Natural killer cell (primary cell): Measurements from ENCODE around the gene ADAM10. TPM values are rescaled to one million over a fixed set of nuclear protein-coding genes. Genes with fewer than 3 reads are reported as not detected.

Source experiments
- ATAC-seq, 3 donors: fragments of 150-1000 bp in 2 of 3; fragments of 200-7000 bp in 1 of 3; cut with Tn5 transposase; 1 replicate in 1 of 3; 2 replicates in 2 of 3; pipeline ENCODE4 v1.10.0; 2021; ENCODE audit warnings: mild to moderate bottlenecking in 2 of 3, moderate library complexity in 2 of 3
- DNase-seq, 2 donors: peaks; one replicate each; pipeline versions ENCODE4 v3.0.0 to v3.0.0-alpha.2; 2013 to 2021; ENCODE audit warnings: mixed read lengths in 1 of 2
- H3K27ac ChIP-seq: one replicate; pipeline ENCODE4 v1.5.1; 2013; ENCODE audit warnings: mild to moderate bottlenecking, low read length
- H3K27me3 ChIP-seq: one replicate; pipeline ENCODE4 v1.6.1; 2013; ENCODE audit warnings: low read length; ENCODE audit not compliant: control insufficient read depth, insufficient read depth
- H3K36me3 ChIP-seq: one replicate; pipeline ENCODE4 v1.6.1; 2013; ENCODE audit warnings: low read length; ENCODE audit not compliant: control insufficient read depth, insufficient read depth
- H3K4me1 ChIP-seq: one replicate; pipeline ENCODE4 v1.6.1; 2013; ENCODE audit warnings: low read length; ENCODE audit not compliant: control insufficient read depth, insufficient read depth
- H3K4me3 ChIP-seq: one replicate; pipeline ENCODE4 v1.5.1; 2013; ENCODE audit warnings: low read length
- H3K9me3 ChIP-seq: one replicate; pipeline ENCODE4 v1.6.1; 2013; ENCODE audit warnings: low read length; ENCODE audit not compliant: control insufficient read depth, insufficient read depth
- H3K27ac Mint-ChIP-seq, 2 donors: one replicate each; pipeline ENCODE4 v1.8.0; 2022; ENCODE audit warnings: mild to moderate bottlenecking in 2 of 2, mixed read lengths in 2 of 2, moderate library complexity in 1 of 2
- H3K27me3 Mint-ChIP-seq, 2 donors: one replicate each; pipeline ENCODE4 v1.8.0; 2022; ENCODE audit warnings: low read depth in 2 of 2, mixed read lengths in 2 of 2
- H3K36me3 Mint-ChIP-seq: one replicate; pipeline ENCODE4 v1.8.0; 2022; ENCODE audit warnings: mixed read lengths
- H3K4me1 Mint-ChIP-seq, 2 donors: one replicate each; pipeline ENCODE4 v1.8.0; 2022; ENCODE audit warnings: mixed read lengths in 2 of 2
- H3K4me3 Mint-ChIP-seq: one replicate; pipeline ENCODE4 v1.8.0; 2022; ENCODE audit warnings: mild to moderate bottlenecking, moderate library complexity, mixed read lengths
- H3K9me3 Mint-ChIP-seq, 2 donors: one replicate each; pipeline ENCODE4 v1.8.0; 2022; ENCODE audit warnings: mixed read lengths in 2 of 2
- WGBS: methylation state at CpG from one replicate; pipeline ENCODE4 v1.1.7; 2013; ENCODE audit warnings: missing lambda C conversion rate; ENCODE audit not compliant: insufficient coverage; 5-methylcytosine and 5-hydroxymethylcytosine counted together
- intact Hi-C: fragments of 100-400 bp; cut with micrococcal nuclease; formaldehyde crosslinking; loops from one replicate; pipeline ENCODE4 v1.14.2; 2022
- total RNA-seq, 4 donors: library from RNA; stranded (reverse); fragments of 120-200 nt in 1 of 4; gene quantifications; one replicate each; pipeline versions ENCODE4 v1.2.3 to v1.2.4, GENCODE V29; 2013 to 2022
- TF ChIP-seq, protein P1 (sequence below): fragments of 200-600 bp; IDR thresholded peaks from one replicate; pipeline ENCODE4 v1.8.0; 2022; ENCODE audit warnings: antibody characterized with exemption

The ADAM10 gene
- total RNA-seq, 3 donors from 2014 or later (not counting 1 experiment from before 2014, with no cell fraction given): 223 to 297 (median 259) TPM

- no peak overlapping the region for H3K4me3 Mint-ChIP-seq
- Histone ChIP-seq H3K27ac (no peak overlapping the region), H3K36me3 (no peaks in the 10 kb centered on the region), H3K4me3 (no peak overlapping the region), H3K27me3 (no peaks in the 10 kb centered on the region), H3K9me3 (no peaks in the 10 kb centered on the region), H3K4me1 (peaks cover 2% of the 10 kb centered on the region)
- intact Hi-C loops: no loop called here
- TF ChIP-seq, protein P1, sequence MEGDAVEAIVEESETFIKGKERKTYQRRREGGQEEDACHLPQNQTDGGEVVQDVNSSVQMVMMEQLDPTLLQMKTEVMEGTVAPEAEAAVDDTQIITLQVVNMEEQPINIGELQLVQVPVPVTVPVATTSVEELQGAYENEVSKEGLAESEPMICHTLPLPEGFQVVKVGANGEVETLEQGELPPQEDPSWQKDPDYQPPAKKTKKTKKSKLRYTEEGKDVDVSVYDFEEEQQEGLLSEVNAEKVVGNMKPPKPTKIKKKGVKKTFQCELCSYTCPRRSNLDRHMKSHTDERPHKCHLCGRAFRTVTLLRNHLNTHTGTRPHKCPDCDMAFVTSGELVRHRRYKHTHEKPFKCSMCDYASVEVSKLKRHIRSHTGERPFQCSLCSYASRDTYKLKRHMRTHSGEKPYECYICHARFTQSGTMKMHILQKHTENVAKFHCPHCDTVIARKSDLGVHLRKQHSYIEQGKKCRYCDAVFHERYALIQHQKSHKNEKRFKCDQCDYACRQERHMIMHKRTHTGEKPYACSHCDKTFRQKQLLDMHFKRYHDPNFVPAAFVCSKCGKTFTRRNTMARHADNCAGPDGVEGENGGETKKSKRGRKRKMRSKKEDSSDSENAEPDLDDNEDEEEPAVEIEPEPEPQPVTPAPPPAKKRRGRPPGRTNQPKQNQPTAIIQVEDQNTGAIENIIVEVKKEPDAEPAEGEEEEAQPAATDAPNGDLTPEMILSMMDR: no peak
- no peaks in the 10 kb centered on the region for H3K36me3 Mint-ChIP-seq
- no peaks in the 10 kb centered on the region for H3K9me3 Mint-ChIP-seq
- no peak for ATAC-seq
- peak overlapping the region in 1 of 2 donors; percentile 1 for H3K27ac Mint-ChIP-seq
- no peak for DNase-seq
- peaks cover 27 to 36% of the 10 kb centered on the region in 2 donors for H3K4me1 Mint-ChIP-seq
- H3K27me3 Mint-ChIP-seq: no peaks in the 10 kb centered on the region
- WGBS: 81% methylated on average over 6 of the region's 6 CpGs
Measured at GRCh38 chr15:58793862-58794261, 44.4 kb upstream of the ADAM10 start.

GRCh38 chr15:58788056-58788710, 38.7 kb upstream of the ADAM10 start:
- Mint-ChIP-seq H3K4me3 (no peak overlapping the region), H3K9me3 (no peaks in the 10 kb centered on the region), H3K4me1 (peaks cover 0 to 11% of the 10 kb centered on the region in 2 donors), H3K27me3 (no peaks in the 10 kb centered on the region), H3K27ac (no peak overlapping the region), H3K36me3 (no peaks in the 10 kb centered on the region)
- intact Hi-C loops: no loop called here
- no peak for ATAC-seq
- H3K4me3 ChIP-seq: no peak overlapping the region
- WGBS: 97% methylated on average over 2 of the region's 3 CpGs
- no peaks in the 10 kb centered on the region for H3K4me1 ChIP-seq
- no peaks in the 10 kb centered on the region for H3K9me3 ChIP-seq
- no peaks in the 10 kb centered on the region for H3K36me3 ChIP-seq
- no peak overlapping the region for H3K27ac ChIP-seq
- TF ChIP-seq, protein P1: no peak
- DNase-seq: no peak
- H3K27me3 ChIP-seq: no peaks in the 10 kb centered on the region

DNA sequence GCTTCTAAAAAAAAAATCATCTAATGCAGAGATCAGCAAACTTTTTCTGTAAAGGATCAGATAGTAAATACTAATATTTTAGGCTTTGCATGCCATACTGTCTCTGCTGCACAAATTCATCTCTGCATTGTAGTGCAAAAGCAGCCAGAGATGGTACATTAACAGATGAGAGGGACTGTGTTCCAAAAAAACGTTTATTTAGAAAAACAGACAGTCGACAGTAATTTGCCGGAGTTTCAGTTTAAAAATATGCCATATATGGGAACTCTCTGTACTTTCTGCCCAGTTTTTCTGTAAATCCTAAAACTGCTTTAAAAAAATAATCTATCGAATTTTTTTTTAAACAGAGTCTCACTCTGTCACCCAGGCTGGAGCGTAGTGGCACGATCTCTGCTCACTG, 35.8 kb upstream of the ADAM10 start:
- no peak for ATAC-seq
- no peak overlapping the region for H3K27ac ChIP-seq
- no peaks in the 10 kb centered on the region for H3K9me3 ChIP-seq
- 96% methylated on average over 6 of the region's 6 CpGs for WGBS
- intact Hi-C loops: no loop called here
- H3K9me3 Mint-ChIP-seq: no peaks in the 10 kb centered on the region
- H3K27me3 ChIP-seq: no peaks in the 10 kb centered on the region
- no peak overlapping the region for H3K4me3 ChIP-seq
- TF ChIP-seq, protein P1: no peak
- no peaks in the 10 kb centered on the region for H3K36me3 ChIP-seq
- no peak overlapping the region for H3K27ac Mint-ChIP-seq
- H3K4me1 ChIP-seq: no peaks in the 10 kb centered on the region
- H3K4me3 Mint-ChIP-seq: no peak overlapping the region
- peaks cover 0 to 8% of the 10 kb centered on the region in 2 donors for H3K4me1 Mint-ChIP-seq
- no peaks in the 10 kb centered on the region for H3K27me3 Mint-ChIP-seq
- H3K36me3 Mint-ChIP-seq: no peaks in the 10 kb centered on the region
- DNase-seq: no peak

- TF ChIP-seq, protein P1: no peak
- H3K27ac Mint-ChIP-seq: no peak overlapping the region
- Histone ChIP-seq H3K27ac (no peak overlapping the region), H3K27me3 (no peaks in the 10 kb centered on the region), H3K4me3 (no peak overlapping the region), H3K4me1 (no peaks in the 10 kb centered on the region), H3K9me3 (no peaks in the 10 kb centered on the region), H3K36me3 (peaks cover 4% of the 10 kb centered on the region)
- H3K36me3 Mint-ChIP-seq: no peaks in the 10 kb centered on the region
- WGBS: no CpG with 5 or more reads among the region's 1 CpG
- no peak overlapping the region for H3K4me3 Mint-ChIP-seq
- H3K27me3 Mint-ChIP-seq: no peaks in the 10 kb centered on the region
- intact Hi-C loops: no loop called here
- H3K4me1 Mint-ChIP-seq: peaks cover 6 to 16% of the 10 kb centered on the region in 2 donors
- ATAC-seq (no peak), DNase-seq (no peak)
- no peaks in the 10 kb centered on the region for H3K9me3 Mint-ChIP-seq
Measured at GRCh38 chr15:58779554-58779953, 30.0 kb upstream of the ADAM10 start.
